ENCODE results near the gene SLFNL1.

The SLFNL1 gene

GRCh38 chr1:41030872-41031616 lies 9.5 kb upstream of the SLFNL1 start:
- no peak overlapping the region for H3K4me3 ChIP-seq (ENCODE audit: low read depth, low read length)
- TF ChIP-seq CTCF (IDR thresholded peaks at IDR 0.05; ENCODE audit: borderline replicate concordance, insufficient read depth, low read depth, low read length): no peak

- H3K4me3 ChIP-seq (ENCODE audit: low read depth, low read length): no peak overlapping the region
- TF ChIP-seq CTCF (IDR thresholded peaks at IDR 0.05; ENCODE audit: borderline replicate concordance, insufficient read depth, low read depth, low read length): no peak
Observed at GRCh38 chr1:41028034-41028642, 6.6 kb upstream of the SLFNL1 start.

GRCh38 chr1:41025979-41026819 lies 4.7 kb upstream of the SLFNL1 start:
- no peak for TF ChIP-seq CTCF (IDR thresholded peaks at IDR 0.05; ENCODE audit: borderline replicate concordance, insufficient read depth, low read depth, low read length)
- no peak overlapping the region for H3K4me3 ChIP-seq (ENCODE audit: low read depth, low read length)

GRCh38 chr1:41024953-41025352 lies 3.4 kb upstream of the SLFNL1 start:
- no peak for TF ChIP-seq CTCF (IDR thresholded peaks at IDR 0.05; ENCODE audit: borderline replicate concordance, insufficient read depth, low read depth, low read length)
- H3K4me3 ChIP-seq (ENCODE audit: low read depth, low read length): no peak overlapping the region

- H3K4me3 ChIP-seq (ENCODE audit: low read depth, low read length): no peak overlapping the region
- TF ChIP-seq CTCF (IDR thresholded peaks at IDR 0.05; ENCODE audit: borderline replicate concordance, insufficient read depth, low read depth, low read length): 0 out of 2 replicates have a peak, but pooled peaks have one; percentile 15
Observed at GRCh38 chr1:41023279-41023990, 1.9 kb upstream of the SLFNL1 start.

GRCh38 chr1:41022424-41022823 lies 899 bp upstream of the SLFNL1 start:
- H3K4me3 ChIP-seq (ENCODE audit: low read depth, low read length): no peak overlapping the region
- TF ChIP-seq CTCF (IDR thresholded peaks at IDR 0.05; ENCODE audit: borderline replicate concordance, insufficient read depth, low read depth, low read length): no peak
